Vagina (tissue), 2 donors: Measurements from ENCODE around the gene WDHD1.

ENCODE experiments used
- POLR2A ChIP-seq, 2 donors: fragments of 450-650 bp; IDR thresholded peaks; one replicate each; pipeline ENCODE4 v1.6.1; 2017; ENCODE audit warnings: antibody characterized with exemption in 2 of 2, mild to moderate bottlenecking in 2 of 2, moderate library complexity in 2 of 2
- POLR2AphosphoS5 ChIP-seq, 2 donors: sonication (generic); formaldehyde crosslinking; IDR thresholded peaks; one replicate each; pipeline ENCODE4 v1.9.0; 2017; ENCODE audit warnings: antibody characterized with exemption in 2 of 2, mild to moderate bottlenecking in 2 of 2, low read depth in 1 of 2; ENCODE audit not compliant: insufficient read depth in 1 of 2
- TF ChIP-seq, protein P1 (sequence below), 3 experiments: fragments of 450-650 bp in 2 of 3; fragments of 200-600 bp in 1 of 3; sonication (generic) in 1 of 3; IDR thresholded peaks; one replicate each; pipeline ENCODE4 v1.5.1; 2017 to 2019; ENCODE audit warnings: antibody characterized with exemption in 3 of 3, mild to moderate bottlenecking in 2 of 3, moderate library complexity in 2 of 3

DNA sequence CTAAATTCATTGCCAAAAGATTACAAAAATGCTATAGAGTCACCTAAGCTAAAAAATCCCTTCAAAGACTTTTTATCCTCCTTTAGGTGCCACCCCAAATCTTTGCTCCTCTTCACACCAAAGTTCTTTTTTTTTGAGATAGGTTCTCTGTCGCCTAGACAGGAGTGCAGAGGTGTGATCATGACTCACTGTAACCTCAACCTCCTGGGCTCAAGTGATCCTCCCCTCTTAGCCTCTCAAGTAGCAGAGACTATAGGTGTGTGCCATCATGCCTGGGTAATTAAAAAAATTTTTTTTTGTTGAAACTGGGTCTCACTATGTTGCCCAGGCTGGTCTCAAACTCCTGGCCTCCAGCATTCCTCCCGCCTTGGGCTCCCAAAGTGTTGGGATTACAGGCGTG is 47.9 kb downstream of the WDHD1 start:
- TF ChIP-seq, protein P1, sequence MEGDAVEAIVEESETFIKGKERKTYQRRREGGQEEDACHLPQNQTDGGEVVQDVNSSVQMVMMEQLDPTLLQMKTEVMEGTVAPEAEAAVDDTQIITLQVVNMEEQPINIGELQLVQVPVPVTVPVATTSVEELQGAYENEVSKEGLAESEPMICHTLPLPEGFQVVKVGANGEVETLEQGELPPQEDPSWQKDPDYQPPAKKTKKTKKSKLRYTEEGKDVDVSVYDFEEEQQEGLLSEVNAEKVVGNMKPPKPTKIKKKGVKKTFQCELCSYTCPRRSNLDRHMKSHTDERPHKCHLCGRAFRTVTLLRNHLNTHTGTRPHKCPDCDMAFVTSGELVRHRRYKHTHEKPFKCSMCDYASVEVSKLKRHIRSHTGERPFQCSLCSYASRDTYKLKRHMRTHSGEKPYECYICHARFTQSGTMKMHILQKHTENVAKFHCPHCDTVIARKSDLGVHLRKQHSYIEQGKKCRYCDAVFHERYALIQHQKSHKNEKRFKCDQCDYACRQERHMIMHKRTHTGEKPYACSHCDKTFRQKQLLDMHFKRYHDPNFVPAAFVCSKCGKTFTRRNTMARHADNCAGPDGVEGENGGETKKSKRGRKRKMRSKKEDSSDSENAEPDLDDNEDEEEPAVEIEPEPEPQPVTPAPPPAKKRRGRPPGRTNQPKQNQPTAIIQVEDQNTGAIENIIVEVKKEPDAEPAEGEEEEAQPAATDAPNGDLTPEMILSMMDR (IDR thresholded peaks at IDR 0.05), result no peak
- no peak for TF ChIP-seq POLR2AphosphoS5 (IDR thresholded peaks at IDR 0.05; ENCODE audit: insufficient read depth in 1 of 2, low read depth in 1 of 2)
- TF ChIP-seq POLR2A (IDR thresholded peaks at IDR 0.05), result no peak
